Bronchial epithelial cell (primary cell): Measurements from ENCODE around the gene EFCAB6. TPM values are rescaled to one million over a fixed set of nuclear protein-coding genes. Genes with fewer than 3 reads are reported as not detected.

Experiments used
- DNase-seq: peaks from one replicate; pipeline ENCODE4 v3.0.0-alpha.2; 2010; ENCODE audit warnings: low read depth
- FAIRE-seq: peaks from 2 replicates; lab custom pipeline; 2011; peaks lifted over from hg19 to GRCh38; lab: Jason Lieb, UNC
- H3K27me3 ChIP-seq: 2 replicates; pipeline ENCODE4 v1.5.1; 2011; ENCODE audit warnings: low read length; ENCODE audit not compliant: control insufficient read depth, insufficient read depth
- H3K36me3 ChIP-seq: 2 replicates; pipeline ENCODE4 v1.5.1; 2011; ENCODE audit warnings: low read length; ENCODE audit not compliant: control insufficient read depth, insufficient read depth
- H3K4me3 ChIP-seq: 2 replicates; pipeline ENCODE4 v1.5.1; 2011; ENCODE audit warnings: mild to moderate bottlenecking, low read depth, low read length, control low read depth
- total RNA-seq: library from RNA; depleted of rRNA; stranded (reverse); fragments of >200 nt; gene quantifications from 2 replicates; pipeline ENCODE4 v1.2.1, GENCODE V29; 2014
- TF ChIP-seq, protein P1 (sequence below): IDR thresholded peaks from 2 replicates; pipeline ENCODE4 v1.5.1; 2011; ENCODE audit warnings: mild to moderate bottlenecking, moderate library complexity, low read length, control low read depth, inconsistent platforms; ENCODE audit not compliant: insufficient read depth, severe bottlenecking

Gene EFCAB6
- total RNA-seq, 1 donor from 2014 or later, result 0.26 TPM

DNA sequence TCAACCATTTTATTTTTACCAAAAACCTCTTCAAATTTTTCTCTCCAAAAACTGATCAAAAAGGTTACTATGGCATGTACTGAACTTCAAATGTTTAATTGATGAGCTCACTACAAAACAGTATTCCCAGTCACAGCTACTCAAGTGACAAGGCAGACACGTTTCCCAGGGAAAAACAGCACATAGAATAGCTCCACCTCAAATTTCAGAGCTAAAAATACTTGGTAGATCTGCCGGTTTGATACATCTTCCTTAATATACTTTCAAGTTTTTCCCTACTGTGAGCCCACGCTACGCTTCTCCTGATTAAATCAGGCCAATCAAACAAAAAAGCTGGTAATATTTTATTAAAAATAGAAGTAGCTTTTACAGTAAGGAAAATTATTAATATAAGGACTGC lies 100.4 kb downstream of the EFCAB6 start:
- DNase-seq (no peak), FAIRE-seq (no peak)
- TF ChIP-seq, protein P1, sequence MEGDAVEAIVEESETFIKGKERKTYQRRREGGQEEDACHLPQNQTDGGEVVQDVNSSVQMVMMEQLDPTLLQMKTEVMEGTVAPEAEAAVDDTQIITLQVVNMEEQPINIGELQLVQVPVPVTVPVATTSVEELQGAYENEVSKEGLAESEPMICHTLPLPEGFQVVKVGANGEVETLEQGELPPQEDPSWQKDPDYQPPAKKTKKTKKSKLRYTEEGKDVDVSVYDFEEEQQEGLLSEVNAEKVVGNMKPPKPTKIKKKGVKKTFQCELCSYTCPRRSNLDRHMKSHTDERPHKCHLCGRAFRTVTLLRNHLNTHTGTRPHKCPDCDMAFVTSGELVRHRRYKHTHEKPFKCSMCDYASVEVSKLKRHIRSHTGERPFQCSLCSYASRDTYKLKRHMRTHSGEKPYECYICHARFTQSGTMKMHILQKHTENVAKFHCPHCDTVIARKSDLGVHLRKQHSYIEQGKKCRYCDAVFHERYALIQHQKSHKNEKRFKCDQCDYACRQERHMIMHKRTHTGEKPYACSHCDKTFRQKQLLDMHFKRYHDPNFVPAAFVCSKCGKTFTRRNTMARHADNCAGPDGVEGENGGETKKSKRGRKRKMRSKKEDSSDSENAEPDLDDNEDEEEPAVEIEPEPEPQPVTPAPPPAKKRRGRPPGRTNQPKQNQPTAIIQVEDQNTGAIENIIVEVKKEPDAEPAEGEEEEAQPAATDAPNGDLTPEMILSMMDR, result no peak
- Histone ChIP-seq H3K4me3 (no peak overlapping the region), H3K36me3 (no peaks in the 10 kb centered on the region), H3K27me3 (peaks cover 1% of the 10 kb centered on the region)

DNA sequence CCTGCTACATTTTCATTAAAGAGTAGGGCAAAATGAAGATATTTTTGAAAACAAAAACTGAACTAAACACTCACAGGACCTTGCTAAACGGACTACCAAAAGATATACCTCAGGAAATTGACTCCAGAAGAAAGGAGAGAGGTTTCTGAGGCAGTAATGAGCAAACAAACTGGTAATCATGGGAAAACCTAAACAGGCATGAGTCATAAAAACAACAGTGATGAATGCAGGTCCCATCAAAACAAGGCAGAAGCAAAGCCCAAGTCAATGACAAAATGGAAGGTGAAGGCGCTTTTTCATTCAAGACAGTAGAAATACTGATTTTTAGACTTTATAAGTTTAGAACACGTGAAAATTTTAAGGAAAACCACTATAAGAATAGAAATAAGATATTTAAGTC lies 104.5 kb downstream of the EFCAB6 start:
- H3K36me3 ChIP-seq, result no peaks in the 10 kb centered on the region
- peak; percentile 7 for FAIRE-seq
- H3K4me3 ChIP-seq, result no peak overlapping the region
- TF ChIP-seq, protein P1, result no peak
- DNase-seq, result peak; percentile 69
- no peaks in the 10 kb centered on the region for H3K27me3 ChIP-seq

DNA sequence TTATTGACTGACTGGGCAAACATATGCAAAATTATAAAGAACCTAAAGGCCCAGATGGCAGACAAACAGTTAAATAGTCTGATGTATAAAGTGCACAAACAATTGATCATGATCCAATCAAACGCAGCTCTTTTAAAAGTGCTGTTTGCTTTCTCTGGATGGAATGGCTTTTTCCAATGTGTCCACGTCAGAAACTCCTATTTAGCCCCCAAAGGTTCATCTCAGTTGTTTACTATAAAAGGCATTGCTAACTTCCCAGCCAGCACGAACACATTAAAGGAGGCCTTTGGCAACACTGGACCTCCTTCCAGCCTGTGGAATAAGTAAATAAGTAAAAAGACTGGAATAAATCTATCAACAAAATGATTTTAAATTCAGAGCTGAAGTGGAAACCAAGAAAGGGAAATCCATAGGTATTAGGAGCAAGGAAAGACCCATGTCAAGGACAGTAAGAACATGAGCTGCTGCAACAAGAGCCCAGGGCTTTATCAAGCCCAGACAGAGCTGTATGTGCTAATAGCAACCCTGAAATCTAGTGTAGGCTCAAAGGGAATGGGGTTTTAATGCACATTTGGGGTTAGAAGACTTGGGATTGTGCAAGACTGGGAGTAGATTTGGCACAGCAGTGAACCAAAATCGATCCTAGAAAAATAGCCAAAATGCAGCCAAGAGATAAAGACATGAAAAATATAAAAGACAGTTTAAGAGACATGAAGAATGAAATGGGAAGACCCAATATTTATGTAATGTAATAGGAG lies 105.4 kb downstream of the EFCAB6 start:
- no peak for DNase-seq
- no peak overlapping the region for H3K4me3 ChIP-seq
- H3K27me3 ChIP-seq, result no peaks in the 10 kb centered on the region
- no peak for FAIRE-seq
- TF ChIP-seq, protein P1, result no peak
- no peaks in the 10 kb centered on the region for H3K36me3 ChIP-seq

DNA sequence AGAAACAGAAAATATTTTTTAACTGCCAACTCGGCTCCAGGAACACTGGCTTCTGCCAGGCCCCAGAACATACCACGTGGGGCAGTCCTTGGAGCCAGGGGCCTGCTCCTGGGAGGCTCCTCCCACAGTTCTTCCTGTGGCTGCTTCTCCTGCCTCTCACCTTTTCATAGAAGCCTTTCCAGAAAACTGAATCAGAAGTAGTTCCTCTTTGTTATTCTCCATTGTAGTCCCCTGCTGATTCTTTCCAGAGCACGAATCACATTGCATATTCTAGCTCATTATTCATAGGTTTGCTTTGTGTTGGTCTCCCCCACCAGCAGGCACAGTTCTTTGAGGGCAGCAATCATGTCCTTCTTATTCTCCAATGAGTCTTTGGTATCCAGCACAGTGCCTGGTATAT lies 106.0 kb downstream of the EFCAB6 start:
- DNase-seq, result no peak
- H3K36me3 ChIP-seq, result no peaks in the 10 kb centered on the region
- H3K27me3 ChIP-seq, result no peaks in the 10 kb centered on the region
- no peak overlapping the region for H3K4me3 ChIP-seq
- TF ChIP-seq, protein P1, result no peak
- FAIRE-seq, result no peak

DNA sequence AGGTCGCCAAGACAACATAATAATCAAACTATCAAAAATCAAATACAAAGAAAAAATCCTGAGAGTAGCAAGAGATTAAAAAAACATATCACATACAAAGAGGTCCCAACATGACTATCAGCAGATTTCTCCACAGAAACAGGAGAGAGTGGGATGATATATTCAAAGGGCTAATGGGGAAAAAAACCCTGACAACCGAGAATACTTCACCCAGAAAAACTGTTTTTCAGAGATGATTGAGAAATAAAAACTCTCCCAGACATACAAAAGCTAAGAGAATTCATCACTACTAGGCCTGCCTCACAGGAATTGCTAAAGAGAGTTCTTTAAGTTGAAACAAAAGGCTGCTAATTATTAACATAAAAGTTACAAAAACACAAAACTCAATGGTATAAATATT lies 108.1 kb downstream of the EFCAB6 start:
- H3K4me3 ChIP-seq, result no peak overlapping the region
- TF ChIP-seq, protein P1, result no peak
- FAIRE-seq (no peak), DNase-seq (no peak)
- H3K27me3 ChIP-seq, result no peaks in the 10 kb centered on the region
- H3K36me3 ChIP-seq, result no peaks in the 10 kb centered on the region

DNA sequence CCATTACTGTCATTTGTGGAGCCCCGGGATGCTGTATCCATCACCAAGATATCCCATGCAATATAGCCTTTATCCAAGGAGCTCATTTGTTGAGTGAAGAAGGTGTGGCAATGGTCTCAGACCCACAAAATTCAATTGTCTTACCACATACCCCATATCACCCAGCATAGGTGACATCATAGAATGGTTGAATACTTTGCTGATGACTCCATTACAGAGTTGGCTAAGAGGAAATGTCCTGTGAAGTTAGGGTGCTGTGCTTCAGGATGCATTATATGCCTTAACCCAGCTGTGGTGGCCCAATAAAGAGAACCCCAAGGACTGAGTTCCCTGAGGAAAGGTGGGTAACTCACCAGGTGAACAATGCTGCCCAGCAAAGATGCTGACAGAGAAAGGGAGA lies 113.7 kb downstream of the EFCAB6 start:
- FAIRE-seq (peak; percentile 23), DNase-seq (peak; percentile 53)
- Histone ChIP-seq H3K4me3 (no peak overlapping the region), H3K27me3 (no peaks in the 10 kb centered on the region), H3K36me3 (no peaks in the 10 kb centered on the region)
- TF ChIP-seq, protein P1, result no peak
